Muscle layer of duodenum (tissue), 2 donors: Measurements from ENCODE around the gene GPR39.

Experiments
- H3K27ac ChIP-seq: one replicate; pipeline ENCODE4 v1.7.0; 2013; ENCODE audit warnings: mild to moderate bottlenecking, low read length
- H3K27me3 ChIP-seq: one replicate; pipeline ENCODE4 v1.7.0; 2013; ENCODE audit warnings: low read depth, mild to moderate bottlenecking, control low read depth, low read length
- H3K36me3 ChIP-seq, 2 donors: one replicate each; pipeline ENCODE4 v1.7.0; 2013; ENCODE audit warnings: low read length in 2 of 2, control low read depth in 1 of 2, mild to moderate bottlenecking in 1 of 2; ENCODE audit not compliant: insufficient read depth in 2 of 2, control insufficient read depth in 1 of 2
- H3K4me1 ChIP-seq, 2 donors: one replicate each; pipeline ENCODE4 v1.7.0; 2013; ENCODE audit warnings: low read length in 2 of 2, mild to moderate bottlenecking in 2 of 2, control low read depth in 1 of 2, moderate library complexity in 1 of 2; ENCODE audit not compliant: insufficient read depth in 2 of 2, control insufficient read depth in 1 of 2
- H3K4me3 ChIP-seq, 2 donors: one replicate each; pipeline ENCODE4 v1.7.0; 2013; ENCODE audit warnings: low read length in 2 of 2, low read depth in 1 of 2, mild to moderate bottlenecking in 1 of 2
- H3K9me3 ChIP-seq, 2 donors: one replicate each; pipeline ENCODE4 v1.7.0; 2013; ENCODE audit warnings: low read length in 2 of 2, control low read depth in 1 of 2, mild to moderate bottlenecking in 1 of 2; ENCODE audit not compliant: control insufficient read depth in 1 of 2
- donor health status: healthy.

GPR39 gene

GRCh38 chr2:132547090-132547687 is 130.6 kb downstream of the GPR39 start:
- Histone ChIP-seq H3K4me3 (no peak overlapping the region), H3K4me1 (peaks cover 0 to 7% of the 10 kb centered on the region in 2 donors), H3K9me3 (peaks cover 6 to 13% of the 10 kb centered on the region in 2 donors), H3K27me3 (no peaks in the 10 kb centered on the region), H3K36me3 (no peaks in the 10 kb centered on the region), H3K27ac (no peak overlapping the region)

GRCh38 chr2:132549935-132550670 is 133.5 kb downstream of the GPR39 start:
- Histone ChIP-seq H3K4me3 (no peak overlapping the region), H3K27me3 (no peaks in the 10 kb centered on the region), H3K4me1 (peaks cover 0 to 7% of the 10 kb centered on the region in 2 donors), H3K9me3 (no peaks in the 10 kb centered on the region), H3K27ac (no peak overlapping the region), H3K36me3 (no peaks in the 10 kb centered on the region)

DNA sequence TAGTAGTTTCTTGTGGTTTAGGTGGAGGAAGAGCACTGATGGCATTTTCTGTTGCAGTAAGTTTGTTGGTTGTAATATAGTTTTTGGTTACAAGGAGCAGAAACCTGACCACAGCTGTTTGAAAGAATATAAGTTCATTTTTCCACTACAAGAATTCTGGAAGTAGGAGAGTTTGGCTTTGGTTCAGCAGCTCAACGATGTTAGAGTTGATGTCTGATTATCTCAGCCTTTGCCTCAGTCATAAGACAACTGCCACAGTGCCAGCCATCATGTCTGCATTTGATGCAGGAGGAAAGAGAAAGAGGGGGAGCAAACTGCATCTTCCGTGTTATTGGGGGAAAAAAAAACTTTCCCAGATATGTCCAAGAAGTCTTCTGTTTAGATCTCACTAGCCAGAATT is 134.3 kb downstream of the GPR39 start:
- no peaks in the 10 kb centered on the region for H3K9me3 ChIP-seq
- H3K27me3 ChIP-seq, result no peaks in the 10 kb centered on the region
- no peak overlapping the region for H3K4me3 ChIP-seq
- peaks cover 0 to 7% of the 10 kb centered on the region in 2 donors for H3K4me1 ChIP-seq
- H3K27ac ChIP-seq, result no peak overlapping the region
- no peaks in the 10 kb centered on the region for H3K36me3 ChIP-seq

DNA sequence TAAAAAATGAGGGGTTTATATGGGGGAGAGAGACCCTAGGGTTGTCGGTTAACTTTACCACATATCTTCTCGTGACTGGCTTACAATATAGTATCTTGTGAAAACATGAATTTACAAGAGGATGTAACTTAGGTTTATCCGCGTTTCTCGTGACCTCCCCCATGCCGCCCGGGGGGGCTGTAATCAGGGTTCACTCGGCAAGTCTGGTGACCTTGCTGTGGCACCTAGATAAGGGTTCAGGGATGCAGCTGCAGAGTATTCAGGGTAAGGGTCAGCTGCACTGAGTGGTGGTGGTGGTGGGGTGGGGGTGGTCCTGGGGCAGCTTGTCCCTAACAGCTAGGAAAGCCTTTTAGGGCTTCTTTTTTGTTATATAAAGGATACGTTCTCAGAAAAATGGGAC is 141.1 kb downstream of the GPR39 start:
- no peaks in the 10 kb centered on the region for H3K9me3 ChIP-seq
- no peaks in the 10 kb centered on the region for H3K27me3 ChIP-seq
- H3K36me3 ChIP-seq, result no peaks in the 10 kb centered on the region
- H3K27ac ChIP-seq, result no peak overlapping the region
- no peak overlapping the region for H3K4me3 ChIP-seq
- H3K4me1 ChIP-seq, result no peaks in the 10 kb centered on the region

DNA sequence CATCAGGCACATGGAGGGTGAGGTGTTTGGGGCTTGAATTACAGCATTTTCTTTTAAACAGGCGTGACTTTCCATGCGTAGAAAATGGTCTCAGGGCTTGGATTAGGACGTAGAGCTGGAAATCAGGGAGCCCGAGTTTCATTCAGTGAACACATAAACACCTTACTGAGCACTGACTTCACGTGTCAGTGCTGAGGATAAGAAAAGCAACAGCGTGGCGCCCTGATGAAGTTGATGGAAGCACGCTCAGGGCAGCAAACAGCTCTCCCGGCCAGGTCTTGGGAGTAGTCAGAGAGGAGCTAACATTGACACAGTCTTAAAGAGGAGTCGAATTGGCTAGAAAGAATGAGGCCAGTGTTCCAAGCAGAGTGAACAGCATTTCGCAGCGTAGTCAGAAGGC is 142.7 kb downstream of the GPR39 start:
- H3K27ac ChIP-seq, result no peak overlapping the region
- no peaks in the 10 kb centered on the region for H3K4me1 ChIP-seq
- no peaks in the 10 kb centered on the region for H3K9me3 ChIP-seq
- no peaks in the 10 kb centered on the region for H3K36me3 ChIP-seq
- H3K27me3 ChIP-seq, result no peaks in the 10 kb centered on the region
- no peak overlapping the region for H3K4me3 ChIP-seq

DNA sequence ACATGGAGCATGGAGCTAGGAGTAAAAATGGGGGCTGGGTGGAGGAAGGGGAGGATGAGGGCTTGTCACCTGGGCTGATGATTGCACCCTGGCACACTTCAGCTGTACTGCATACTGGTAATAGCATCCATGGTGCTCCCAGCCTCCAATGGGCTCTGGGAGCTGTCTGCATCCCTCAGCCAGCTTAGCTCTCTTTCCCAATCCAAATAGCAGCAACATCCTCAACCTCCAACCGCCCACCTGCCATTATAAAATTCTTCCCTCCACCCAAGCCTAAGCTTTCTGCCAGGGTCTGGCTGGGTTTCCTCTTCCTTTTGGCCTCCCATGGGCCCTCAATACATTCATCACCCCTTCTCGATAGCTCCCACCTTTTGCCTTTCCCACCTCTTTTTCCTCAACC is 143.3 kb downstream of the GPR39 start:
- H3K27me3 ChIP-seq, result no peaks in the 10 kb centered on the region
- no peak overlapping the region for H3K27ac ChIP-seq
- H3K9me3 ChIP-seq, result no peaks in the 10 kb centered on the region
- no peak overlapping the region for H3K4me3 ChIP-seq
- H3K36me3 ChIP-seq, result no peaks in the 10 kb centered on the region
- no peaks in the 10 kb centered on the region for H3K4me1 ChIP-seq

DNA sequence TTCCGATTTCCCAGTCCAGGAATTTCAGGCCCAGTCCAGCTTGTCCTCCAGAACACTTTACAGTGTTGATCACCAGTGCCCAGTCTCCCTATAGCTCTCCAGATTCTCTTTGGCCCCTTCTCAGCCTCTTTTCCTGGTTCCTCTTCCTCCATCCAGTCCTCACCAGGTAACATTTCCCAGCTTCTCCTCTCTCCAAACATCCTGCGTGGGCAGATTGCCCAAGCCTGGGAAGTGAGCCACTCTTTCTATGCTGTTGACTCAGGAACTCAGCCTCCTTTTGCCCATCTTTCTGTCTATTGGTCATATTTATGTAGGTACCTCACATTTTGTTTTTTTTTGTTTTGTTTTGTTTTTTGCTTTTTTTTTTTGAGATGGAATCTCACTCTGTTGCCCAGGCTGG is 144.0 kb downstream of the GPR39 start:
- H3K9me3 ChIP-seq, result no peaks in the 10 kb centered on the region
- H3K4me3 ChIP-seq, result no peak overlapping the region
- H3K36me3 ChIP-seq, result no peaks in the 10 kb centered on the region
- H3K27me3 ChIP-seq, result no peaks in the 10 kb centered on the region
- no peak overlapping the region for H3K27ac ChIP-seq
- H3K4me1 ChIP-seq, result no peaks in the 10 kb centered on the region

- Histone ChIP-seq H3K4me1 (no peaks in the 10 kb centered on the region), H3K4me3 (no peak overlapping the region), H3K9me3 (no peaks in the 10 kb centered on the region), H3K27ac (no peak overlapping the region), H3K27me3 (no peaks in the 10 kb centered on the region), H3K36me3 (no peaks in the 10 kb centered on the region)
These were observed 145.6 kb downstream of the GPR39 start for GRCh38 chr2:132562245-132562644.

GRCh38 chr2:132564065-132564464 is 147.5 kb downstream of the GPR39 start:
- Histone ChIP-seq H3K27me3 (no peaks in the 10 kb centered on the region), H3K4me3 (no peak overlapping the region), H3K9me3 (no peaks in the 10 kb centered on the region), H3K27ac (no peak overlapping the region), H3K4me1 (no peaks in the 10 kb centered on the region), H3K36me3 (no peaks in the 10 kb centered on the region)

DNA sequence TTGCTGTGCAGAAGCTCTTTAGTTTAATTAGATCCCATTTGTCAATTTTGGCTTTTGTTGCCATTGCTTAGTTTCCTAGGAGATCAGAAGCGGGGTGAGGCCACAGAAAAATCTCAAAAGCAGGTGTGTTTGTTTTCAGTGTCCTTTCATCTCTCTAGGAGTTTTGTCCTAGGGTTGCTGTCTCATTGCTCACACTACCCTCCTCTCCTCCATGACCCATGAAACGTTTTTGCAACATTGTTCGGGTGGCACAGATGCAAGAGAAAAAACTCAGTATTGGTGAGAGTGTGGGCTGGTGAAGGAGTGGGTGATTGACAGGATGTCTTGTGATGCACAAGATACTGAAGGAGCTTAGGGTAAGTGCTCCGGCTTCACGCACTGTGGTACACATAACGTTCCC is 149.8 kb downstream of the GPR39 start:
- Histone ChIP-seq H3K4me3 (no peak overlapping the region), H3K9me3 (no peaks in the 10 kb centered on the region), H3K27ac (no peak overlapping the region), H3K4me1 (no peaks in the 10 kb centered on the region), H3K27me3 (no peaks in the 10 kb centered on the region), H3K36me3 (no peaks in the 10 kb centered on the region)

DNA sequence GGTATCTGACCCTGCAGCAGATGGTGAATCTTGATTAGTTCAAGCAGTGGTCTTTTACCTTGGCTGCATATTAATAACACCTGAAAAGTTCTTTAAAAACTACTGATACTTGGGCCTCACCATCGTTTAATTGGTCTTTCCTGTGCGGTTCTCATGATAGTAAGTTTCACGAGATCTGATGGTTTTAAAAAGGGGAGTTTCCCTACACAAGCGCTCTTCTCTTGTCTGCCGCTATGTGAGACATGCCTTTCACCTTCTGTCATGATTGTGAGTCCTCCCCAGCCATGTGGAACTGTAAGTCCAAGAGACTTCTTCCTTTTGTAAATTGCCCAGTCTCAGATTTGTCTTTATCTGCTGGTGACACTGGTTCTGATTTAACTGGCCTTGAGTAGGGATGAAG is 151.1 kb downstream of the GPR39 start:
- Histone ChIP-seq H3K4me3 (no peak overlapping the region), H3K36me3 (no peaks in the 10 kb centered on the region), H3K4me1 (no peaks in the 10 kb centered on the region), H3K27me3 (no peaks in the 10 kb centered on the region), H3K9me3 (no peaks in the 10 kb centered on the region), H3K27ac (no peak overlapping the region)

DNA sequence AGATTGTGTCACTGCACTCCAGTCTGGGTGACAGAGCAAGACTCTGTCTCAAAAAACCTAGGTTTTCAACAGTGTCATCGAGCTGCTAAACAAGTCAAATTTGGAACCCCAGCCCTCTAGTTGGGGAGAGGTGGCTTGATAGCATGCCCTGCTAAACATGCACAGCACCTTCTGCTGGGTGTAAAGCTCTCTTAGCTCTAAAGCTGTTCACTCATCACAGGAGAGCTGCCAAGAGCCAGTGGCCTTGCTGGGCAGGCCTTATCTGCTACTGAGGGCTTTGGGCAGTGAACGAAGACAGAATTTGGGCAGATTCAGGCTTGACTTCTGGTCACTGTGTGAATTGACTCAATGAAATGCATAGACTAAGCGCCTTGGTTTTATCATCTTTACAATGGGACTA is 152.1 kb downstream of the GPR39 start:
- Histone ChIP-seq H3K27me3 (no peaks in the 10 kb centered on the region), H3K4me3 (no peak overlapping the region), H3K9me3 (no peaks in the 10 kb centered on the region), H3K36me3 (no peaks in the 10 kb centered on the region), H3K4me1 (no peaks in the 10 kb centered on the region), H3K27ac (no peak overlapping the region)
